ENCODE results near the gene CDR2.

GRCh38 chr16:22302776-22303363 lies 71.5 kb downstream of the CDR2 start:
- TF ChIP-seq CTCF (IDR thresholded peaks at IDR 0.05; ENCODE audit: insufficient read depth, low read length, poor library complexity, severe bottlenecking) (no peak), EZH2phosphoT487 (conservative IDR thresholded peaks at IDR 0.05; ENCODE audit: low read length) (no peak)
